HG03442 (cell line): ENCODE data around the gene GOLGA8N.

Experiments
- ATAC-seq: cut with Tn5 transposase; IDR thresholded peaks from one replicate; pipeline ENCODE4 v1.9.1; 2021; ENCODE audit warnings: mild to moderate bottlenecking, moderate library complexity; ENCODE audit not compliant: unreplicated experiment

GOLGA8N gene

GRCh38 chr15:32649342-32649741 lies 56.1 kb downstream of the GOLGA8N start:
- ATAC-seq: no peak

- peak; percentile 72 for ATAC-seq
These were observed 58.1 kb downstream of the GOLGA8N start for GRCh38 chr15:32651229-32651837.

- ATAC-seq: no peak
These were observed 58.9 kb downstream of the GOLGA8N start for GRCh38 chr15:32652178-32652577.

GRCh38 chr15:32656091-32656490 lies 62.8 kb downstream of the GOLGA8N start:
- ATAC-seq: no peak

- ATAC-seq: no peak
These were observed 63.2 kb downstream of the GOLGA8N start for GRCh38 chr15:32656496-32656895.
